ENCODE data around the gene TRAPPC2B. TPM values are rescaled to one million over a fixed set of nuclear protein-coding genes. Genes with fewer than 3 reads are reported as not detected.

The TRAPPC2B gene
- total and polyA plus RNA-seq, 2 experiments from 2014 or later = 27.8 to 39.0 TPM

DNA sequence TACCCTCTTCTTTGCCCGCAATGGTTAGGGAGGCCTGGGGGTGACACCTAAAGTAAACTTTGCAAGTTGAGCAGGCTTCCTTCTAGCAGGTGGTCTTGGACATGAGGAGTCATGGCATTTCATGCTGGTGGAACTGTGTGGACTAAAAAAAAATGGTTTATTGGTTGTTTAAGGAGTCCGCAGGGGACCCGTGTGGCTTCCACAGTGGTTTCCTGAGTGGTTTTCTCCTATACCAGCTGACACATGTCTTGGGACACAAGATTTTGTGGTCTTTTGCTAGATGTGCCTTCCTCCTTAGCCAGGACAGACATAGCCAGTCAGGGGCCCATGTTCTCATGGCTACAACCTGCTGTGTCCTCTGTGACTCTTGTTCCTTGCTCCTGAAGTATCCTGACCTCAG lies 41.6 kb upstream of the TRAPPC2B start:
- Histone ChIP-seq H3K4me1 (ENCODE audit: insufficient read depth) (peaks cover 9% of the 10 kb centered on the region), H3K36me3 (replicated peaks; ENCODE audit: insufficient read depth, low read depth) (no peaks in the 10 kb centered on the region), H3K9me2 (replicated peaks; ENCODE audit: insufficient read depth) (no peaks in the 10 kb centered on the region), H2AFZ (no peak overlapping the region), H3K27ac (no peak overlapping the region), H3K4me2 (peak overlapping the region; percentile 84), H3K4me3 (peak overlapping the region; percentile 56), H3K9me3 (ENCODE audit: low read depth) (no peaks in the 10 kb centered on the region), H3K27me3 (peaks cover 15% of the 10 kb centered on the region), H4K20me1 (ENCODE audit: insufficient read depth, poor library complexity, severe bottlenecking) (no peaks in the 10 kb centered on the region), H3K79me2 (peaks cover 26% of the 10 kb centered on the region)
- no peak for TF ChIP-seq EZH2 (IDR thresholded peaks at IDR 0.05; ENCODE audit: borderline replicate concordance)
- TF ChIP-seq EZH2phosphoT487 (IDR thresholded peaks at IDR 0.05; ENCODE audit: low read depth, severe bottlenecking, unreplicated experiment) = no peak
- TF ChIP-seq, protein P1, sequence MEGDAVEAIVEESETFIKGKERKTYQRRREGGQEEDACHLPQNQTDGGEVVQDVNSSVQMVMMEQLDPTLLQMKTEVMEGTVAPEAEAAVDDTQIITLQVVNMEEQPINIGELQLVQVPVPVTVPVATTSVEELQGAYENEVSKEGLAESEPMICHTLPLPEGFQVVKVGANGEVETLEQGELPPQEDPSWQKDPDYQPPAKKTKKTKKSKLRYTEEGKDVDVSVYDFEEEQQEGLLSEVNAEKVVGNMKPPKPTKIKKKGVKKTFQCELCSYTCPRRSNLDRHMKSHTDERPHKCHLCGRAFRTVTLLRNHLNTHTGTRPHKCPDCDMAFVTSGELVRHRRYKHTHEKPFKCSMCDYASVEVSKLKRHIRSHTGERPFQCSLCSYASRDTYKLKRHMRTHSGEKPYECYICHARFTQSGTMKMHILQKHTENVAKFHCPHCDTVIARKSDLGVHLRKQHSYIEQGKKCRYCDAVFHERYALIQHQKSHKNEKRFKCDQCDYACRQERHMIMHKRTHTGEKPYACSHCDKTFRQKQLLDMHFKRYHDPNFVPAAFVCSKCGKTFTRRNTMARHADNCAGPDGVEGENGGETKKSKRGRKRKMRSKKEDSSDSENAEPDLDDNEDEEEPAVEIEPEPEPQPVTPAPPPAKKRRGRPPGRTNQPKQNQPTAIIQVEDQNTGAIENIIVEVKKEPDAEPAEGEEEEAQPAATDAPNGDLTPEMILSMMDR (IDR thresholded peaks at IDR 0.05; ENCODE audit: poor library complexity) = no peak
- no peak for DNase-seq (ENCODE audit: low spot score)
- 89% methylated on average over 3 of the region's 3 CpGs for WGBS (ENCODE audit: low lambda C conversion rate, missing lambda C conversion rate)

DNA sequence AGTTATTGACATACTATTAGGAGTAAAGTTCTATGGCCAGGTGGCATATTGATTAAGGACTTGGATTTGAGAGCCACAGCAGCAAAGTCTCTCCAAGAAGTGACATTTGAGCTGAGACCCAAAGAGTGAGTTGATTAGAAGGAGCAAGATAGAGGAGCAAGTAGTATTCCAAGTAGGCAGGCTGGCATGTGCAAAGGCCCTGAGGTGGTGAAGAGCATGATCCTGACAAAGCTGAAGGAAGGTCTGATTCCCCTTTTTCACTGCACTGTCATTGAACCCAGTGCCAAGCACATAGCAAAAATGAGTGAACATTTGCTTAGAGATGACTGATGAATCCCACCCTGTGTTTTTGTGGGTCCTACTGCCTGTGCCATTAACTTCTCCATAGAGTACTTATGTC lies 38.4 kb upstream of the TRAPPC2B start:
- H3K79me2 ChIP-seq = peaks cover 26% of the 10 kb centered on the region
- H4K20me1 ChIP-seq (ENCODE audit: insufficient read depth, poor library complexity, severe bottlenecking) = no peaks in the 10 kb centered on the region
- no peak overlapping the region for H2AFZ ChIP-seq
- no peak overlapping the region for H3K4me3 ChIP-seq
- DNase-seq (ENCODE audit: low spot score) = no peak
- H3K4me2 ChIP-seq = no peak overlapping the region
- TF ChIP-seq EZH2phosphoT487 (IDR thresholded peaks at IDR 0.05; ENCODE audit: low read depth, severe bottlenecking, unreplicated experiment) (no peak), EZH2 (IDR thresholded peaks at IDR 0.05; ENCODE audit: borderline replicate concordance) (no peak)
- TF ChIP-seq, protein P1 (IDR thresholded peaks at IDR 0.05; ENCODE audit: poor library complexity) = no peak
- no peaks in the 10 kb centered on the region for H3K9me2 ChIP-seq (replicated peaks; ENCODE audit: insufficient read depth)
- H3K4me1 ChIP-seq (ENCODE audit: insufficient read depth) = peaks cover 9% of the 10 kb centered on the region
- H3K27me3 ChIP-seq = no peaks in the 10 kb centered on the region
- H3K36me3 ChIP-seq (replicated peaks; ENCODE audit: insufficient read depth, low read depth) = no peaks in the 10 kb centered on the region
- H3K9me3 ChIP-seq (ENCODE audit: low read depth) = no peaks in the 10 kb centered on the region
- H3K27ac ChIP-seq = no peak overlapping the region

DNA sequence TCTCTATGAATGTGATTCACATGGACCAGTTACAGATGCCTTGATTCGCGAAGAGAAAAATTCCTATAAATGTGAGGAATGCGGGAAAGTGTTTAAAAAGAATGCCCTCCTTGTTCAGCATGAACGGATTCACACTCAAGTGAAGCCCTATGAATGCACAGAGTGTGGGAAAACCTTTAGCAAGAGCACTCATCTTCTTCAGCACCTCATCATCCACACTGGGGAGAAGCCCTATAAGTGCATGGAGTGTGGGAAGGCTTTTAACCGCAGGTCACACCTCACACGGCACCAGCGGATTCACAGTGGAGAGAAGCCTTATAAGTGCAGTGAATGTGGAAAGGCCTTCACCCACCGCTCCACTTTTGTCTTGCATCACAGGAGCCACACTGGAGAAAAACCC lies 35.4 kb upstream of the TRAPPC2B start:
- H3K36me3 ChIP-seq (replicated peaks; ENCODE audit: insufficient read depth, low read depth) = no peaks in the 10 kb centered on the region

More for the DNA sequence above, 35.4 kb upstream of the TRAPPC2B start:
- H3K27me3 ChIP-seq = no peaks in the 10 kb centered on the region
- no peaks in the 10 kb centered on the region for H3K9me2 ChIP-seq (replicated peaks; ENCODE audit: insufficient read depth)
- no peaks in the 10 kb centered on the region for H3K9me3 ChIP-seq (ENCODE audit: low read depth)
- H4K20me1 ChIP-seq (ENCODE audit: insufficient read depth, poor library complexity, severe bottlenecking) = no peaks in the 10 kb centered on the region
- no peak for DNase-seq (ENCODE audit: low spot score)
- H3K79me2 ChIP-seq = no peaks in the 10 kb centered on the region
- H3K4me3 ChIP-seq = no peak overlapping the region
- 97% methylated on average over 8 of the region's 8 CpGs for WGBS (ENCODE audit: low lambda C conversion rate, missing lambda C conversion rate)
- H3K27ac ChIP-seq = no peak overlapping the region
- no peaks in the 10 kb centered on the region for H3K4me1 ChIP-seq (ENCODE audit: insufficient read depth)
- TF ChIP-seq, protein P1 (IDR thresholded peaks at IDR 0.05; ENCODE audit: poor library complexity) = no peak
- no peak for TF ChIP-seq EZH2 (IDR thresholded peaks at IDR 0.05; ENCODE audit: borderline replicate concordance)
- TF ChIP-seq EZH2phosphoT487 (IDR thresholded peaks at IDR 0.05; ENCODE audit: low read depth, severe bottlenecking, unreplicated experiment) = no peak
- H2AFZ ChIP-seq = no peak overlapping the region
- no peak overlapping the region for H3K4me2 ChIP-seq
